Measurements from ENCODE around the gene NCOA1. TPM values are rescaled to one million over a fixed set of nuclear protein-coding genes. Genes with fewer than 3 reads are reported as not detected.
"Not testable (repeated sequence)": the region's sequence is repeated elsewhere in the genome, so short reads cannot be mapped to it uniquely, and the experiment has no call there.

NCOA1 gene
- total RNA-seq, 2 experiments from 2014 or later, result 19.2 to 20.2 TPM

DNA sequence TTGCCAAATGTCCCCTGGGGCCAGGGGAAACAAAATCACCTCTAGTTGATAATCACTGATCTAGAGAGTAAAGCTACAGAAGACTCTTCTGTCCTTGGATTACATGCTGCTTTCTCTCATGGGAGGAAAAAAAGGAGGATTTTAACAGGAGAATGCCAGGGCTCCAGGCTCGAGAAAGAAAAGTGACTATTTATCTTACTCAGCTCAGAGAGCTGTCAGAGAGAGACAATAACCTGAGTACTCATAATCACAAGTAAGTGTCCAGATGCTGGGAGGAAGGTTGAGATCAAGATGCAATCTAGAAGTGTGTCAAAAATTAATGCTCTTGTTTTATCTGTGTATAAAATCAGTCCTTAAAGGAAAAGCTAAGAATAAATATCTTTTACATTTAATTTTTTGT is 168.8 kb downstream of the NCOA1 start:
- Mint-ChIP-seq H3K4me3 (no peak overlapping the region), H3K9me3 (no peaks in the 10 kb centered on the region), H3K4me1 (peaks cover 12% of the 10 kb centered on the region), H3K27me3 (no peaks in the 10 kb centered on the region), H3K36me3 (peaks cover 6% of the 10 kb centered on the region), H3K27ac (no peak overlapping the region)
- no peak for DNase-seq

DNA sequence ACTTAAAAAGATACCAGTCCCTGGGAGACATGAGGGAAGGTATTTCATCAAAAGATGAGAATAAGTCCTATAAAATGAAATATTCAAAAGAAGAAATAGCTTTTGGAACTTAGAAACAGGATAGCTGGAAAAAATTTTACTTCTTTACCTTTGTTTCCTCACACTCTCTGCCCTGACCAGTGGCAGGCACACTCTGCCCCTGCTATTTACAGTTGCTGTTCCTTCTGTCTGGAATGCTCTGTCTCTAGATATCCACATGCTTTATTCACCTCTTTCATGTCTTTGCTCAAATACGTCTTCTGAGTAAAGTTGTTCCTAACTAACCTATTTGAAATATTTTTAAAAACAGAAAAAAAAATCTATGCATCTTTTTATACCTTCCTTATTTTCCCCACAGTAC is 176.5 kb downstream of the NCOA1 start:
- no peaks in the 10 kb centered on the region for H3K27me3 Mint-ChIP-seq
- no peak for DNase-seq
- no peaks in the 10 kb centered on the region for H3K9me3 Mint-ChIP-seq
- H3K4me3 Mint-ChIP-seq, result no peak overlapping the region
- H3K27ac Mint-ChIP-seq, result no peak overlapping the region
- H3K36me3 Mint-ChIP-seq, result peaks cover 5% of the 10 kb centered on the region
- peaks cover 5% of the 10 kb centered on the region for H3K4me1 Mint-ChIP-seq

DNA sequence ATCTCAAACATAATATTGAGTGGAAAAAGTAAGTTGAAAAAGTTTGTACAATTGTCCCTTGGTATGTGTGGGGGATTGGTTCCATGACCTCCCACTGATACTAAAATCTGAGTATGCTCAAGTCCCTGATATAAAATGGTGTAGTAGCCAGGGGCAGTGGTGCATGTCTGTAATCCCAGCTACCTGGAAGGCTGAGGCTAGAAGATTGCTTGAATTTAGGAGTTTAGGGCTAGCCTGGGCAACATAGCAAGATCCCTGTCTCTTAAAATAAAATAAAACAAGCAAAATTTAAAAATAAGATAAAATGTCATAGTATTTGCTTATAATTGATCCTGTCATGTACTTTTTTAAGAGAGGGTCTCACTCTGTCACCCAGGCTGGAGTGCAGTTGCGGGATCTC is 180.2 kb downstream of the NCOA1 start:
- no peak for DNase-seq
- Mint-ChIP-seq H3K27me3 (no peaks in the 10 kb centered on the region), H3K9me3 (no peaks in the 10 kb centered on the region), H3K4me1 (peaks cover 5% of the 10 kb centered on the region), H3K27ac (no peak overlapping the region), H3K36me3 (peaks cover 8% of the 10 kb centered on the region), H3K4me3 (no peak overlapping the region)

DNA sequence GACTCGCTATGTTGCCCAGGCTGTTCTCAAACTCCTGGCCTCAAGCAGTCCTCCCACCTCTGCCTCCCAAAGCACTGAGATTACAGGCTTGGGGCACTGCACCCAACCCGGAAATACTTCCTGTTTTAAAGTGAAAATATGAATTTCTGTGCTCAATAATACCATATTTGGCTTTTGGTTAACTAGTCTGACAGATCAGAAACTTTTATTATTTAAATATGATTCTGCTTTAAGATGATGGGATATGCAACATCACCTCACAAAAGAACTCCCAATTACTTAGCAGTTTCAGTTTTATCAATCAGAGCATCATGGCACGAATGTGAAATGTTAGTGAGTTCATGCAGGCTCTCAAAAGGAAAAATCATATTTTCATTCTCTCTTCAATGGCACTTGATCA is 181.5 kb downstream of the NCOA1 start:
- no peak for DNase-seq
- H3K36me3 Mint-ChIP-seq, result peaks cover 16% of the 10 kb centered on the region
- H3K4me3 Mint-ChIP-seq, result no peak overlapping the region
- H3K9me3 Mint-ChIP-seq, result no peaks in the 10 kb centered on the region
- H3K27me3 Mint-ChIP-seq, result no peaks in the 10 kb centered on the region
- H3K27ac Mint-ChIP-seq, result peak overlapping the region; percentile 36
- peaks cover 5% of the 10 kb centered on the region for H3K4me1 Mint-ChIP-seq

DNA sequence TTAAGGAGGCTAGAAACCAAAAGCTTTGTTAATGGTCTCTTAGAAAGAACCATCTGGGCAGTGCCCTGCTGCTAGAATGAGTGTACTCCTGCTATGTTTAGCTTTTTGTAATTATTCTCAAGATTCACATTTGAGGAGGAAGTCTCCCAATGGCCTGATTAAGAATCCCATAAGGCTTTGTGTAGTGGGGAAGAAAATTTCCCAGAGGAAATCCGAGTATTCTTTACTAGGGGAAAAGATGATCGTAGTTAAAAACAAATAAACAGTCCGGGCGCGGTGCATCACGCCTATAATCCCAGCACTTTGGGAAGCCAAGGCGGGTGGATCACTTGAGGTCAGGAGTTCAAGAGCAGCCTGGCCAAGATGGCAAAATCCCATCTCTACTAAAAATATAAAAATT is 184.3 kb downstream of the NCOA1 start:
- Mint-ChIP-seq H3K4me3 (no peak overlapping the region), H3K4me1 (peaks cover 3% of the 10 kb centered on the region), H3K9me3 (no peaks in the 10 kb centered on the region), H3K27me3 (no peaks in the 10 kb centered on the region), H3K27ac (no peak overlapping the region), H3K36me3 (peaks cover 31% of the 10 kb centered on the region)
- no peak for DNase-seq

DNA sequence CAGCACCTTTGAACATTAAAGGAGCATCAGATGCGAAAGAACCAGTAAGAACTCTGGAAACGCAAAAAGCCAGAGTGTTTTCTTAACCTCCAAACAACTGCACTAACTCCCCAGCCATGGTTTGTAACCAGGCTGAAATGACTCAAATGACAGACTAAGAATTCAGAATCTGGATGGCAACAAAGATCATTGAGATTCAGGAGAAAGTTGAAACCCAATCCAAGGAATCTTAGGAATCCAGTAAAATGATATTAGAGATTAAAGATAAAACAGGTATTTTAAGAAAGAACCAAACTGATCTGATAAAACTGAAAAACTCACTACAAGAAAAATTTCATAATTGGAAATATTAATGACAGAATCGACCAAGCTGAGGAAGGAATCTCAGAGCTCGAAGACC is 185.4 kb downstream of the NCOA1 start:
- no peaks in the 10 kb centered on the region for H3K9me3 Mint-ChIP-seq

DNA sequence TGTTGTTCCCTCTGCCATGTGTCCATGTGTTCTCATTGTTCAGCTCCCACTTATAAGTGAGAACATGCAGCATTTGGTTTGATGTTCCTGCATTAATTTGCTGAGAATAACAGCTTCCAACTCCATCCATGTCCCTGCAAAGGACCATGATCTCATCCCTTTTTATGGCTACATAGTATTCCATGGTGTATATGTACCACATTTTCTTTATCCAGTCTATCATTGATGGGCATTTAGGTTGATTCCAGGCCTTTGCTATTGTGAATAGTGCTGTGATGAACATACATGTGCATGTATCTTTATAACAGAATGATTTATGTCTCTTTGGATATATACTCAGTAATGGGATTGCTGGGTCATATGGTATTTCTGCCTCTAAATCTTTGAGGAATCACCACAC is 187.0 kb downstream of the NCOA1 start:
- H3K4me3 Mint-ChIP-seq, H3K4me1 Mint-ChIP-seq, DNase-seq, H3K27me3 Mint-ChIP-seq, H3K9me3 Mint-ChIP-seq, H3K27ac Mint-ChIP-seq: not testable (repeated sequence)
- peaks cover 32% of the 10 kb centered on the region for H3K36me3 Mint-ChIP-seq

More for the DNA sequence above, 185.4 kb downstream of the NCOA1 start:
- H3K4me1 Mint-ChIP-seq, result peaks cover 3% of the 10 kb centered on the region
- H3K27ac Mint-ChIP-seq, result no peak overlapping the region
- DNase-seq, result no peak
- no peaks in the 10 kb centered on the region for H3K27me3 Mint-ChIP-seq
- H3K36me3 Mint-ChIP-seq, result peaks cover 30% of the 10 kb centered on the region
- no peak overlapping the region for H3K4me3 Mint-ChIP-seq

DNA sequence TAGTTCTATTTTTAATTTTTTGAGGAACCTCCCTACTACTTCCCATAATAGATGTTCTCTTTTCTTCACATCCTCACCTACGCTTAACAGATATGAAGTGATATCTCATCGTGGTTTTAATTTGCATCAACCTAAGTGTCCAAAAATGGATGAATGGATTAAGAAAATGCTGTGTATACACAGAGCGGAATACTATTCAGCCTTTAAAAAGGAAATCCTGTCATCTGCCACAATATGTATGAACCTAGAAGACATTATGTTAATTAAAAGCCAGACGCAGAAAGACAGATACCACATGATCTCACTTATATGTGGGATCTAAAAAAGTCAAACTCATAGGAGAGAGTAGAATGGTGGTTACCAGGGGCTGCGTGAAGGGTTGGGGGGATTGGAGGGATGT is 189.1 kb downstream of the NCOA1 start:
- Mint-ChIP-seq H3K36me3 (peaks cover 30% of the 10 kb centered on the region), H3K4me3 (no peak overlapping the region), H3K27me3 (no peaks in the 10 kb centered on the region), H3K4me1 (no peaks in the 10 kb centered on the region), H3K9me3 (no peaks in the 10 kb centered on the region), H3K27ac (no peak overlapping the region)
- no peak for DNase-seq

DNA sequence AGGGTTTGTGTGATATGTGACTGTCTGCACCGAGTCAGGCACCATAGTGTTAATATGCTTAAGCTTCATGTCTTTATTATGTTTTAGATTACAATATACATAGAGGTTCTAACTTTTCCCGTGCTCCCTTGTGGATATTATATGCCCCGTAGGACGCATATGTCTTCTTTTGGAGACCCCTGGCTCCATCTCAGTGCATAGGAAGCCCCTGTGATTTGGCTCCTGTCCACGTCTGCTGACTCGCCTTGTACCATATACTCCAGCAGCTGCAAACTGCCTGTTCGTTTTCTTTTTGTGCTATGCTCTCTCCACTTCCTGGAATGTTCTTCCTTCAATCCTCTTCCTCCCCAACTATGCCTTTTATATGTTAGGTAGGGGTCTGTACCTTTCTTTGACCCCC is 191.2 kb downstream of the NCOA1 start:
- Mint-ChIP-seq H3K27me3 (no peaks in the 10 kb centered on the region), H3K36me3 (peaks cover 26% of the 10 kb centered on the region), H3K27ac (no peak overlapping the region), H3K4me3 (no peak overlapping the region), H3K9me3 (no peaks in the 10 kb centered on the region), H3K4me1 (peaks cover 2% of the 10 kb centered on the region)
- DNase-seq, result no peak

DNA sequence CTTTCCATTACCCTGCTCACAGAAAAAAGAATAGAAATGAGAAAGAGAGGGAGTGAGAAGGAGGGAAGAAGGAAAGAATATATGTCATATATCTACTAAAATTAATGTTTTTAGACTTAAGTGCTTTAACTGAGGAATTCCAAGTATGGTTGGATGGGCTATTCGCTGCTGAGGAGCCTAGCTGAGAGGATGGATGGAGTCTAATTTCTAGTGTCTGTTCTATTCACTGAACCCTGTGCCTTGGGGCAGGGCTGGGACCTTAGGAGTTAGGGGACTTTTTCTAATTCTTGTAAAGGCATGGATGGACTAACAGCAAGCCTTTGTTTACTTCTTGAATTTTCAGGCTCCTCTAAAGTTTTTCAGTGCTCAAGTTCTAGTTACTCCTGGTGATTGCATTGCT is 192.4 kb downstream of the NCOA1 start:
- Mint-ChIP-seq H3K4me1 (peaks cover 2% of the 10 kb centered on the region), H3K9me3 (peaks cover 1% of the 10 kb centered on the region), H3K36me3 (peaks cover 25% of the 10 kb centered on the region), H3K4me3 (no peak overlapping the region), H3K27me3 (no peaks in the 10 kb centered on the region), H3K27ac (no peak overlapping the region)
- DNase-seq, result no peak

DNA sequence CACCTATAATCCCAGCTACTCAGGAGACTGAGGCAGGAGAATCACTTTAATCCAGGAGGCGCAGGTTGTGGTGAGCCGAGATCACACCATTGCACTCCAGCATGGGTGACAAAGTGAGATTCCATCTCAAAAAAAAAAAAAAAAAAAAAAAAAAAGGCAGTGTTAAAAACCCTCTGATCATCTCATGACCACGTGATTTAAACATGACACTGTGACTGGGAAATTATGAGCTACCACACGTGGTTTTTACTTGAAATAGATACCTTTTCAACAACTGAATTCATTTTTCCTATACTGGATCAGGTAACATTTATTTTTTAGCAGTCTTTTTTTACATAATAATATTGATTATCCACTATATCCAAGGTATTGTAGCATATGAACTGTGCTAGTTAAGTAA is 199.5 kb downstream of the NCOA1 start:
- Mint-ChIP-seq H3K9me3 (peaks cover 1% of the 10 kb centered on the region), H3K27me3 (no peaks in the 10 kb centered on the region), H3K36me3 (peaks cover 26% of the 10 kb centered on the region), H3K27ac (no peak overlapping the region), H3K4me1 (peaks cover 2% of the 10 kb centered on the region), H3K4me3 (no peak overlapping the region)
- no peak for DNase-seq

DNA sequence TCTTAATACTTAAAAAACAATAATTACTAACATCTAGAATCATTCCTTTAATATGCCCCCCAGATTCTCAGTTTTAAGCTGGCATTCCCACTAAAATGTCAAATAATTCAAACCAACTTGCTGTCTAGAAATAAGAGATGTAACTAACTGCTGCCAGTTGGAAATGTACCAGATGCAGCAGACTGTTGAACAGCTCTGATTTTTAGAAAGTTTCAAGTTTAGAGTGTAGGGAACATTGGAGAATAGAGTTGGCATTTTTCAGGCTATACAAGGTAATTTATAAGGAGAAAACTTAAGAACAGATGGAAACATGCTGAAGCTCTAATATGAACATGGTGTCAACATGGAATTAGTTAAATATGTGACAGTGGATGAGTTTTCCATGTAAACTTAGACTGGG is 200.8 kb downstream of the NCOA1 start:
- H3K27me3 Mint-ChIP-seq, result no peaks in the 10 kb centered on the region
- peaks cover 1% of the 10 kb centered on the region for H3K9me3 Mint-ChIP-seq
- no peak overlapping the region for H3K27ac Mint-ChIP-seq
- peaks cover 27% of the 10 kb centered on the region for H3K36me3 Mint-ChIP-seq
- no peak for DNase-seq
- no peak overlapping the region for H3K4me3 Mint-ChIP-seq
- no peaks in the 10 kb centered on the region for H3K4me1 Mint-ChIP-seq

DNA sequence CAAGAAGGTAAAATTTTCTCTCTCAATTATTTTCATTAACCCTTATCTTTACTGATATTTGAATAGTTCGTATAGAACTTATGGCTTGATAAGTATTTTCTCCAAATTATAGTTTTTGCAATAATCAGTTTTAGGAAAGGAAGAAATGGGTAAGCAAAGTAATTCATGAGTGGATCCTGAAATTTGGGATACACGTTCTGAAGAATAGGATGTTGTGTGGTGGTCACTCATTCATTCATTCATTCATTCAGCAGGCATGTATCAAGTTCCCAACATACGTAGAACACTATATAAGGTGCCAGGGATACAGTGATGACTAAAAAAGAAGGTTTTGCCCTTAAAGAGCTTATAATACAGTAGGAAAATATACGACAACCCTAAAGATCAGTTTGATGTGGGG is 206.7 kb downstream of the NCOA1 start:
- H3K27me3 Mint-ChIP-seq, result no peaks in the 10 kb centered on the region
- peaks cover 3% of the 10 kb centered on the region for H3K36me3 Mint-ChIP-seq
- no peak for DNase-seq
- no peak overlapping the region for H3K27ac Mint-ChIP-seq
- peaks cover 2% of the 10 kb centered on the region for H3K4me1 Mint-ChIP-seq
- no peaks in the 10 kb centered on the region for H3K9me3 Mint-ChIP-seq
- no peak overlapping the region for H3K4me3 Mint-ChIP-seq

DNA sequence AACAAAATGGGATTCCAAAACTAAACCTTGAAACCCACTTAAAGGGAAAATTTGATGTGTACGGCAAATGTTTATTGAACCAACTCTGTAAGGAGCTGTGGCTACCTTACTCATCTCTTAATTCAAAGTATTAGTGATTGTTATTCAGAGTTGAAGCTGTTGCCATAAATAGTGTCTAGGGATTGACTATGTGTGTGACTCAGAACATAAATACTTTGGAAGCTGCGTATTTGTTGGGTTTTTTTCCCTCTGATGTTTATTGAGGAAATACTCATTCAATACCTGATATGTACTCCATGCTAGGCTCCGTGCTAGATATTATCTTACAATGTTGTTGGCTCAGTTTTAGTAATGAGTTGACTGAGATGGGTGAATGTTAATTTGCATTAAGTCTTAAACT is 211.7 kb downstream of the NCOA1 start:
- Mint-ChIP-seq H3K4me1 (peaks cover 4% of the 10 kb centered on the region), H3K27me3 (no peaks in the 10 kb centered on the region), H3K4me3 (no peak overlapping the region), H3K36me3 (peaks cover 9% of the 10 kb centered on the region), H3K9me3 (no peaks in the 10 kb centered on the region), H3K27ac (no peak overlapping the region)
- no peak for DNase-seq

DNA sequence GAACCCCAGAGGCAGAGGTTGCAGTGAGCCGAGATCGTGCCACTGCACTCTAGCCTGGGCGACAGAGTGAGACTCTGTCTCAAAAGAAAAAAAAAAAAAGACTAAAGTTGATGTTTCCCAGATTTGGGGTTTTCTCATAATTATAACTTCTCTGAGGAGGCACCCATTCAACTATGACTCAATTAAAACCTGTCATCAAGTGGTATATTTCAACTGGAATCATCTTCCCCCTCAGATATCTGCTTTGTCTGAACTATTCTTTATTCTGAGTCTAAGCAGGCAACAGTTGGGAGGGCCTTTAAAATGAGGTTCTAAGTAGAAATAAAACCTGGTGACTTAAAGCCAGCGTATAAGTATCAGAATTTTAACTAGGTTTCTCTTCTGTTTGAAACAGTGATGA is 213.6 kb downstream of the NCOA1 start:
- Mint-ChIP-seq H3K9me3 (no peaks in the 10 kb centered on the region), H3K36me3 (peaks cover 9% of the 10 kb centered on the region), H3K4me3 (no peak overlapping the region), H3K27ac (no peak overlapping the region), H3K4me1 (peaks cover 4% of the 10 kb centered on the region), H3K27me3 (no peaks in the 10 kb centered on the region)
- no peak for DNase-seq

DNA sequence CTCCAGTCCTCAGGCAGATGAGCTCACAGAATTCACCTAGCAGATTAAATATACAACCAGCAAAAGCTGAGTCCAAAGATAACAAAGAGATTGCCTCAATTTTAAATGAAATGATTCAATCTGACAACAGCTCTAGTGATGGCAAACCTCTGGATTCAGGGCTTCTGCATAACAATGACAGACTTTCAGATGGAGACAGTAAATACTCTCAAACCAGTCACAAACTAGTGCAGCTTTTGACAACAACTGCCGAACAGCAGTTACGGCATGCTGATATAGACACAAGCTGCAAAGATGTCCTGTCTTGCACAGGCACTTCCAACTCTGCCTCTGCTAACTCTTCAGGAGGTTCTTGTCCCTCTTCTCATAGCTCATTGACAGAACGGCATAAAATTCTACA is 216.1 kb downstream of the NCOA1 start:
- Mint-ChIP-seq H3K27ac (no peak overlapping the region), H3K27me3 (no peaks in the 10 kb centered on the region), H3K9me3 (no peaks in the 10 kb centered on the region), H3K4me1 (peaks cover 4% of the 10 kb centered on the region), H3K36me3 (peaks cover 11% of the 10 kb centered on the region), H3K4me3 (no peak overlapping the region)
- no peak for DNase-seq

Data from activated naive CD8-positive, alpha-beta T cell treated with anti-CD3 and anti-CD28 coated beads for 36 hours (primary cell).